ENCODE data around the gene SDK2.

The SDK2 gene

DNA sequence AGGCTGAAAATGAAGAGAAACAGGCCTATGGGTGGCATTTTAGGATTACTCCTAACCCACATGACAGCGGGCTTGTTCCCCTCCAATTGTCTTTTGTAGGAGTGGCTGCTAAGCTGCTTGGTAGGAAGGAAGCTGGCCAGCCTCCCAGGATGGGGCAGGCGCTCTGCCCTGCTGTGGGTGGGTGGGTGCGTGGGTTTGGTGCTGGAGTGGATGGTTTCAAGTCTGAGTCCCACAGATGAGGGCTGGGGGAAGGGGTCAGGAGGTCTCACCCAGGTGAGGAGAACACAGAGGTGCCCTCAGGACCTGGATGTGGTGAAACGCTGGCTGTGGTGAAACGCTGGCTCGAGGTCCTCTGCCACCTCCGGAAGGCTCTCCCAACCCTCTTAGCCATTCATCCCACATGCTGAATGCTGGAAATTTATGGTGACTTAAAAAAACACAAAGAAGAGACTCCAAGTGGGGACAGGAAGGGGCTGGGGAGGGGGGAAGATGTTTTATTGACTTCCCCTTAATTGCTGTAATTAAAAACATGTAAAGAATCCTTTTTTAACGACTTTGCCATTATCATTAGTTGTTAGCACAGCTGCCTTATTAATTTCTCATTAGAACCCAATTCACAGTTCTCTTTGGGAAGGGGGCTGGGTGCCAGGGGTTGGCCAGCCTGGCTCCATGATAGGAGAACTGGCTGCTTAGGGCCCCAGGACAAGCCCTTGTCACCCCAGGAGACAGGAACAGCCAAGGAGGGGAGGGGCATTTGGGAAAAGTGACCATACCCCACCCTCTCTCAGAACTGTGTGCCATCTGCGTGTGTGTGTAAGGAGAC, 178.9 kb downstream of the SDK2 start:
- DNase-seq (ENCODE audit: low spot score) = no peak
- TF ChIP-seq, protein P1, sequence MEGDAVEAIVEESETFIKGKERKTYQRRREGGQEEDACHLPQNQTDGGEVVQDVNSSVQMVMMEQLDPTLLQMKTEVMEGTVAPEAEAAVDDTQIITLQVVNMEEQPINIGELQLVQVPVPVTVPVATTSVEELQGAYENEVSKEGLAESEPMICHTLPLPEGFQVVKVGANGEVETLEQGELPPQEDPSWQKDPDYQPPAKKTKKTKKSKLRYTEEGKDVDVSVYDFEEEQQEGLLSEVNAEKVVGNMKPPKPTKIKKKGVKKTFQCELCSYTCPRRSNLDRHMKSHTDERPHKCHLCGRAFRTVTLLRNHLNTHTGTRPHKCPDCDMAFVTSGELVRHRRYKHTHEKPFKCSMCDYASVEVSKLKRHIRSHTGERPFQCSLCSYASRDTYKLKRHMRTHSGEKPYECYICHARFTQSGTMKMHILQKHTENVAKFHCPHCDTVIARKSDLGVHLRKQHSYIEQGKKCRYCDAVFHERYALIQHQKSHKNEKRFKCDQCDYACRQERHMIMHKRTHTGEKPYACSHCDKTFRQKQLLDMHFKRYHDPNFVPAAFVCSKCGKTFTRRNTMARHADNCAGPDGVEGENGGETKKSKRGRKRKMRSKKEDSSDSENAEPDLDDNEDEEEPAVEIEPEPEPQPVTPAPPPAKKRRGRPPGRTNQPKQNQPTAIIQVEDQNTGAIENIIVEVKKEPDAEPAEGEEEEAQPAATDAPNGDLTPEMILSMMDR (IDR thresholded peaks at IDR 0.05; ENCODE audit: extremely low read depth, insufficient read depth, missing control alignments) = no peak
- in situ Hi-C loops (cut with MboI; ENCODE audit: low pct_unique_long_range_greater_than_20kb, low sequenced_read_pairs, unreplicated experiment) = no loop called here

DNA sequence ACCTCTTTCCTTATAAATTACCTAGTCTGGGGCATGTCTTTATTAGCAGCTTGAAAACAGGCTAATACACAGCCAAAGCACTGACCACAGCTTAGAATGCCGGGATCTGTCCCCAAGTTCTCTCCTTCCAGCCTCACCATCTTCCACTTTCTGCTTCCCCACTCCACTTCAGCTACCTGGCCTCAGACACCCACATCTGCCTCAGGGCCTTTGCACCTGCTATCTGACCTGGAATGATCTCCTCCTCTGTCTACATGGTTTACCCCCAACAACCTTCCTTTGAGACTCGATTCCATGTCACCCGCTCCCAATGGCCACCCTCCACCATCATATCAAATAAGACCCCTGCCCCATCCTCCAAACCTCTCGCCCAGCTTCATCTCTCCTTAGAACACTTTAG, 179.8 kb downstream of the SDK2 start:
- TF ChIP-seq, protein P1 (IDR thresholded peaks at IDR 0.05; ENCODE audit: extremely low read depth, insufficient read depth, missing control alignments) = no peak
- in situ Hi-C loops (cut with MboI; ENCODE audit: low pct_unique_long_range_greater_than_20kb, low sequenced_read_pairs, unreplicated experiment) = no loop called here
- DNase-seq (ENCODE audit: low spot score) = no peak

DNA sequence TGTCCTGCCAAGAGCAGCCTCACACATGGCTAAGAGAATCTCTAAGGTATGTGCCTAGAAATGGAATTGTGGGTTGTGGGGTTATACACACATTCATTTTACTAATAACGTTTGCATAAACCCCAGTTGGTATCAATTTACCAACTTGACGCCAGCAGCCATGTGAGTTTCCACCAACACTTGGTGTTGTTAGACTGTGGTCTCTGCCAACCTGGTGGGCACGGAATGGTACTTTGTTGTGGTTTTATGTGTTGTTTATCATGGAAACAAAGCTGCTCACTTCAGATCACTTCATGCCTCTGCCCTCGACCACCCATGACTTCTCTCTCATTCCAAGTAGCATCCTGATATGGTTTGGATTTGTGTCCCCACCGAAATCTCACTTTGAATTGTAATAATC, 180.4 kb downstream of the SDK2 start:
- in situ Hi-C loops (cut with MboI; ENCODE audit: low pct_unique_long_range_greater_than_20kb, low sequenced_read_pairs, unreplicated experiment) = no loop called here
- no peak for DNase-seq (ENCODE audit: low spot score)
- TF ChIP-seq, protein P1 (IDR thresholded peaks at IDR 0.05; ENCODE audit: extremely low read depth, insufficient read depth, missing control alignments) = no peak

GRCh38 chr17:73462823-73463222, 181.4 kb downstream of the SDK2 start:
- TF ChIP-seq, protein P1 (IDR thresholded peaks at IDR 0.05; ENCODE audit: extremely low read depth, insufficient read depth, missing control alignments) = no peak
- in situ Hi-C loops (cut with MboI; ENCODE audit: low pct_unique_long_range_greater_than_20kb, low sequenced_read_pairs, unreplicated experiment) = no loop called here
- DNase-seq (ENCODE audit: low spot score) = no peak

DNA sequence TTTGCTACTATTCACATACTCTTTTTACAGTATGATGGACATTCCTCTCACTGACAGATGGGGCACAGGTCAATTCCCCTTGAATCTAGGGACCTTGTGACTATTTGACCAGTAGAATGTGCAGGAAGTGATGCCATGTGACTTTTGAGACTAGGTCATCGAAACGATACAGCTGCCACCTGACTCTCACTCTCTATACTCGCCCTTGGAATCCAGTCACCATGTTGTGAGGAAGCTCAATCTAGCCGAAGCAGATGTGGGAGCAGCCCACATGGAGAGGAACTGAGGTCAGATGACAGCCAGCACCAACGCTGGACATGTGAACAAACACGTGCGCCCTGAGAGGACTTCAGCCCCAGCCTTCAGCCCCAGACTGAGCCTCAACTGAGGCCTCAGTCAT, 184.3 kb downstream of the SDK2 start:
- TF ChIP-seq, protein P1 (IDR thresholded peaks at IDR 0.05; ENCODE audit: extremely low read depth, insufficient read depth, missing control alignments) = no peak
- in situ Hi-C loops (cut with MboI; ENCODE audit: low pct_unique_long_range_greater_than_20kb, low sequenced_read_pairs, unreplicated experiment) = no loop called here
- DNase-seq (ENCODE audit: low spot score) = no peak

GRCh38 chr17:73455767-73456166, 188.5 kb downstream of the SDK2 start:
- no peak for DNase-seq (ENCODE audit: low spot score)
- TF ChIP-seq, protein P1 (IDR thresholded peaks at IDR 0.05; ENCODE audit: extremely low read depth, insufficient read depth, missing control alignments) = no peak
- in situ Hi-C loops (cut with MboI; ENCODE audit: low pct_unique_long_range_greater_than_20kb, low sequenced_read_pairs, unreplicated experiment) = no loop called here

Measured in GM13977 (cell line).